ENCODE results near the gene ASPN.
A peak's percentile ranks its signal among the peaks of the same experiment; 100 is the strongest.
"Not testable (repeated sequence)": the region's sequence is repeated elsewhere in the genome, so short reads cannot be mapped to it uniquely, and the experiment has no call there.

The ASPN gene

DNA sequence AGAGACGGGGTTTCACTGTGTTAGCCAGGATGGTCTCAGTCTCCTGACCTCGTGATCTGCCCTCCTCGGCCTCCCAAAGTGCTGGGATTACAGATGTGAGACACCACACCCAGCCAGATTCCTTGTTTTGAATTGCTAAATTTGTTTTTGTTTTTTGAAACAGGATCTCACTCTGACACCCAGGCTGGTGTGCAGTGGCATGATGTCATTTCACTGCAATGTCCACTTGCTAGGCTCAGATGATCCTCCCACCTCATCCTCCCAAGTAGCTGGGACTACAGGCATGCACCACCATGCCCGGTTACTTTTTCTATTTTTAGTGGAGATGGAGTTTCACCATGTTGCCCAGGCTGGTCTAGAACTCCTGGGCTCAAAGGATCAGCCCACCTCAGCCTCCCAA lies 71.1 kb downstream of the ASPN start:
- not testable (repeated sequence) for DNase-seq (ENCODE audit: low read depth in 3 of 3)

DNA sequence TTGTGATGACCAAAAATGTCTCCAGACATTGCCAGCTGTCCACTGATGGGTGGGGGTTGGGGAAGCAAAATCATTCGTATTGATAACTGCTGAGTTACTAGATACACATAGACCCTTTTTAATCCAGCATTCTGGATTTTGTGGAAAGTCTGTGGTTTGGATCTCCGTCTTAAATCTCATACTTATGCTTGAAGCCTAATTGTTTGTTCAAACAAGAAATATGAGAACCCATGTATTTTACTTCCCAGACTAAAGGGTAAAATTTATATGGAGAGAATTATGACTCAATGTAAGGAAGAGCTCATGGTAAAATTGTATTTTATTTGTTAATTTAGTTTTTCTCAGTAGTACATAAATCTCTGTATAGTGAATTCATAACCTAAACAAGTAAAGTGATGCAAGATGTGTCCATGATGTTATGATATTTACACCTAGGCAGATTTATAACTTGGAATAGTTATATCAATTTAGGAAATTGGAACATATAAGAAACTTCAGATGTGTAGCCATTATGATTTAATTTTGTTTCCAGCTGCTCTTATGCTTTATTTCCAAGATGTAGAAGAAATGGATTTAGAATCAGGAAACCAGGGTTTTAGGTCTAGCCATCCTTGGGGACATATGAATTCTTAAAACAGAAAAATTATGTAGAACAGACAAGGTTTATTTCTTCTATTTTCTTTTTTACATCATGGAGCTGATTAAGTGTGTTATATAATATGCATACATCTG lies 73.4 kb downstream of the ASPN start:
- DNase-seq (ENCODE audit: low read depth in 3 of 3), result no peak

DNA sequence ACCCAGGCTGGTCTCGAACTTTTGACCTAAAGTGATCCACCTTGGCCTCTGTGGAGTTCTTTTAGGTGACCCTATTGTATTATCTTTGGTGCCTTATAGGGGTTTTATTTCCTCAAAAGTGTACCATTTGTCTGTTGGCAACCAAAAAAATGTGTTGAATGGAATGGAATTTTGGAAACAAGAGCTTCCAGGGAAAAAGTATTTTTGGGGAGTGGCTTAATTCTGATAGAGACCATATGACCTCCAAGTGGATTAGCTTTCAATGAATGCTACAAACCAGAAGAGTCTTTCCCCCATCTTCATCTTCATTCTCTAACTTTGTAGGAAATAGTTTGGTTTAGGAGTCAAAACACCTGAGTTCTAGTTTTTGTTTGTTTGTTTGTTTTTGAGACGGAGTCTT lies 74.5 kb downstream of the ASPN start:
- DNase-seq (ENCODE audit: low read depth in 3 of 3), result no peak

DNA sequence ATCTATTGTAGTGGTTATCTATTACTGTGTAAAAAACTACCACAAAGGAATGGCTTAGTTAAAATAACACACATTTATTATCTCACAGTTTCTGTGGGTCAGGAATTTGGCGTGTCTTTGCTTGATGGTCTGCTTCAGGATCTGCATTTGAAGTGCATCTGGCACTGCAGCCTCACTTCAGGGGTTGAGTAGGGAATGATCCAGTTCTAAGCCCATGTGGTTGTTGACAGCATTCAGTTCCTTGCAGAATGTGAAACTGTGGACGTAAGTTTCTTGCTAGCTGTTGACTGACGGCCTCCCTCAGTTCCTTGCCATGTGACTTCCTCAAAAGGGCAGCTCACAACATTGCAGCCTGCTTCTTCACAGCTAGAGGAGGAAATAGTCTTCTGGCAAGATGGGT lies 75.8 kb downstream of the ASPN start:
- DNase-seq (ENCODE audit: low read depth in 3 of 3), result peak in 1 of 3 experiments; percentile 4

All from stimulated activated CD4-positive, alpha-beta T cell treated with anti-CD3 and anti-CD28 coated beads, TNF-alpha, amount 100 ng/mL, for 4 hours (primary cell).